HEK293T (cell line): ENCODE measurements around the gene BLZF1.

Experiments used
- ARNT ChIP-seq: fragments of 450-650 bp; IDR thresholded peaks from 2 replicates; pipeline ENCODE4 v1.6.1; 2017; ENCODE audit warnings: mild to moderate bottlenecking
- BHLHE40 ChIP-seq: fragments of 450-650 bp; IDR thresholded peaks from 2 replicates; pipeline ENCODE4 v1.6.1; 2016; ENCODE audit warnings: mild to moderate bottlenecking, moderate library complexity, borderline replicate concordance
- ELF4 ChIP-seq: fragments of 450-650 bp; IDR thresholded peaks from 2 replicates; pipeline ENCODE4 v1.6.1; 2017; ENCODE audit warnings: antibody characterized with exemption
- FOXK2 ChIP-seq: fragments of 450-650 bp; IDR thresholded peaks from 2 replicates; pipeline ENCODE4 v1.6.1; 2016; ENCODE audit warnings: mild to moderate bottlenecking
- FOXM1 ChIP-seq: fragments of 450-650 bp; IDR thresholded peaks from 2 replicates; pipeline ENCODE4 v1.6.1; 2017; ENCODE audit warnings: mild to moderate bottlenecking, borderline replicate concordance
- HDGF ChIP-seq: fragments of 450-650 bp; IDR thresholded peaks from 2 replicates; pipeline ENCODE4 v1.6.1; 2017; ENCODE audit warnings: antibody characterized with exemption, borderline replicate concordance
- PKNOX1 ChIP-seq: fragments of 450-650 bp; IDR thresholded peaks from 2 replicates; pipeline ENCODE4 v1.6.1; 2016
- SP1 ChIP-seq: fragments of 450-650 bp; IDR thresholded peaks from 2 replicates; pipeline ENCODE4 v1.6.1; 2017
- SUZ12 ChIP-seq: fragments of 450-650 bp; IDR thresholded peaks from 2 replicates; pipeline ENCODE4 v1.6.1; 2016; ENCODE audit warnings: mild to moderate bottlenecking
- TARDBP ChIP-seq: fragments of 450-650 bp; IDR thresholded peaks from 2 replicates; pipeline ENCODE4 v1.6.1; 2016
- ZNF384 ChIP-seq: fragments of 450-650 bp; IDR thresholded peaks from 2 replicates; pipeline ENCODE4 v1.6.1; 2016

- TF ChIP-seq ARNT: no peak
- TF ChIP-seq FOXM1: no peak
- TF ChIP-seq HDGF: no peak
- TF ChIP-seq SUZ12: no peak
- TF ChIP-seq BHLHE40: no peak
- TF ChIP-seq PKNOX1: no peak
- no peak for TF ChIP-seq ELF4
- no peak for TF ChIP-seq FOXK2
- TF ChIP-seq TARDBP: no peak
- no peak for TF ChIP-seq SP1
- no peak for TF ChIP-seq ZNF384
Observed at GRCh38 chr1:169367096-169367685, 804 bp upstream of the BLZF1 start.
